HG03045 (cell line): Measurements from ENCODE around the gene COL23A1.

ENCODE experiments used
- ATAC-seq: cut with Tn5 transposase; IDR thresholded peaks from one replicate; pipeline ENCODE4 v1.9.1; 2021; ENCODE audit warnings: mild to moderate bottlenecking, moderate library complexity; ENCODE audit not compliant: unreplicated experiment

Gene COL23A1

GRCh38 chr5:178279026-178279722 lies 311.0 kb downstream of the COL23A1 start:
- ATAC-seq, result no peak

GRCh38 chr5:178278358-178279023 lies 311.7 kb downstream of the COL23A1 start:
- no peak for ATAC-seq

GRCh38 chr5:178277866-178278265 lies 312.3 kb downstream of the COL23A1 start:
- no peak for ATAC-seq

DNA sequence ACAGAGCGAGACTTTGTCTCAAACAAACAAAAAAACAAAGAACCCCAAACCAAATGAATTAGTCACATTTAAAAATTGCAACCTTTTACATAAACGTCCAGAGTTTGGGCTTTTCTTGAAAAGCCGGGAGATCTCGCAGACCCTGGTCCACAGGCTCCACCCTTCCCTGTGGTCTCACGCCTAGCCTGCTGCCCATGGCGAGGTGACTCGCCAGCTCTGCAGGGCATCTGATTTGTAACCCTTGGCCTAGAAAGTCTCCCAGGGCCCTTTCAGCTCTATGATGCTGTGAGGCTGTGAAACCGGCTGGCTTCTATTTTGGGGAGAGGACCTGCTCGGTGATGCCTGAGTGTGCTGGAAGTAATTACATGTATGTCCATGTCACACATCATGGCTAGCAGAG lies 312.8 kb downstream of the COL23A1 start:
- ATAC-seq, result no peak

DNA sequence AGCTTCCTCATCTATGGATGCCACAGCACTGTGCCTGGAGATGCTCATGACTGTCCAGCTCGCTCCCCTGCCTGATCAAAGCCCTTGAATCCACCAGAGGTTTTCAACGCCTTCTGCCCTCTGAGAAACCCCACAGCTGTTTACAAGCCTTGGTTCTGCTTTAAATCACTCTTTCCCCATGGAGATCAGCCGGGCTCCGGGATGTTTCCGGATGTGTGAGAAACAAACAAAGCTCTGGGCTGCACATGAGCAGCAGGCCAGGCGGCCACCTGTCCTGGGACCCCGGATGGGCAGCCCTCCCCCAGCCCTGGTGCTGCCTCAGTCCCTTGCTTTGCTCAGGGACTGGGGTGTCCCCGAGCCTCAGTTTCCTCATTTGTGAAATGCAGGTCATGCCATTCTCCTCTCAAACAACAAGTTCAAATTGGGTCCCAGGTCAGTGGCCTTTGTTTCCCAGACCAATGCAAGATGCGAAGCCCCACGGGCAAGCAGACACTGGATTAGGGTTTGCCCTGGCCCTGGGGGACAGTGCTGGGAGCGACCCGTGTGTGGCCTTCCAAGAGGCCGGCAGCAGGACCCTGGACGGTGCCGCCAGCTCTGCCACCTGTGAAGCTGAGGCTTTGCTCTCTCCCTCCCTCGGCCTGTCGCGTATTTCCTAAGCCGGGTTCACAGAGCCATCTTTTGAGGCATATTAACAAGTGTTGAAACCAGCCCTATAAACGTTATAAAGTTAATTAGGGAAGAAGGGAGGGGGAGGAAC lies 315.2 kb downstream of the COL23A1 start:
- ATAC-seq, result no peak

- no peak for ATAC-seq
These were observed 316.3 kb downstream of the COL23A1 start for GRCh38 chr5:178273665-178274541.

GRCh38 chr5:178273041-178273440 lies 317.2 kb downstream of the COL23A1 start:
- no peak for ATAC-seq

GRCh38 chr5:178272591-178272990 lies 317.6 kb downstream of the COL23A1 start:
- ATAC-seq, result no peak

DNA sequence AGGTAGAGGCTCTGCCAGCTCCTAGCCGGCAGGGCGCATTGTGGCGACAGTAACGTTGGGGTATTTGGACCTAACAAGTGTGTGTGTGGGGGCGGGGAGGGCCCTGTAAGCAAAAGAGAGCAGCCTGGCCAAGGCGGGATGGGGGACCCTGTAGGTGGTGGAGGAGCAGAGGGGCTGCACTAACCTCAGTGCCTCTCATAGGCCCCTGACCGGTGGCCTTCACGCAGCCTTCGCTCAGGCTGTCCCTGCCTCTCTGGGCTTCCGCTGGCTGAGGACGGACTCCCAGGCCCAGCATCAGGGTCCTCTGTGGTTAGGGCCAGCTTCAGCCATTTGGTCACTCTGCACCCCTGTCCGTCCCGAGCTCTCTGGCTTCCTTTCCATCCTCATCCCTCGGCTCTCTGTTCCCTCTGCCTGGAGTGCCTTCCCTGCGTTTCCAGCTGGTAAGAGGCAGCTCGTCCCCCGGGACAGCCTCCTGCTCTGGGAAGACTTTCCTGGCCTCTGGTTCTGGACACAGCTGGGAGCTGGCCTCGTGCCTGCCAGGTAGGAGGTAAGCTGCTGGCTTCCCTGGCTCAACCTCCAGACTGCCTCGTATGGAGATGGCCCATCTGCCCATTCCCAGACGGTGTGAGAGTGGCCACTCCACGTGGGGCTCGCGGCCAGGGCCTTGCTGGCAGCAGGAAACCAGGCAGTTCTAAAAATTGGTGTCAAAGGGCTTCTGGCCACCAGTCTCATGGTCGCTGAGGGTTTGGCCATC lies 318.3 kb downstream of the COL23A1 start:
- no peak for ATAC-seq

GRCh38 chr5:178271231-178271630 lies 319.0 kb downstream of the COL23A1 start:
- ATAC-seq, result no peak

- no peak for ATAC-seq
These were observed 320.7 kb downstream of the COL23A1 start for GRCh38 chr5:178269499-178269898.

GRCh38 chr5:178267876-178268275 lies 322.3 kb downstream of the COL23A1 start:
- no peak for ATAC-seq

- ATAC-seq, result no peak
These were observed 322.9 kb downstream of the COL23A1 start for GRCh38 chr5:178267245-178267644.

- no peak for ATAC-seq
These were observed 323.6 kb downstream of the COL23A1 start for GRCh38 chr5:178266581-178266980.

GRCh38 chr5:178265746-178266145 lies 324.4 kb downstream of the COL23A1 start:
- no peak for ATAC-seq

- no peak for ATAC-seq
These were observed 326.1 kb downstream of the COL23A1 start for GRCh38 chr5:178264044-178264443.

DNA sequence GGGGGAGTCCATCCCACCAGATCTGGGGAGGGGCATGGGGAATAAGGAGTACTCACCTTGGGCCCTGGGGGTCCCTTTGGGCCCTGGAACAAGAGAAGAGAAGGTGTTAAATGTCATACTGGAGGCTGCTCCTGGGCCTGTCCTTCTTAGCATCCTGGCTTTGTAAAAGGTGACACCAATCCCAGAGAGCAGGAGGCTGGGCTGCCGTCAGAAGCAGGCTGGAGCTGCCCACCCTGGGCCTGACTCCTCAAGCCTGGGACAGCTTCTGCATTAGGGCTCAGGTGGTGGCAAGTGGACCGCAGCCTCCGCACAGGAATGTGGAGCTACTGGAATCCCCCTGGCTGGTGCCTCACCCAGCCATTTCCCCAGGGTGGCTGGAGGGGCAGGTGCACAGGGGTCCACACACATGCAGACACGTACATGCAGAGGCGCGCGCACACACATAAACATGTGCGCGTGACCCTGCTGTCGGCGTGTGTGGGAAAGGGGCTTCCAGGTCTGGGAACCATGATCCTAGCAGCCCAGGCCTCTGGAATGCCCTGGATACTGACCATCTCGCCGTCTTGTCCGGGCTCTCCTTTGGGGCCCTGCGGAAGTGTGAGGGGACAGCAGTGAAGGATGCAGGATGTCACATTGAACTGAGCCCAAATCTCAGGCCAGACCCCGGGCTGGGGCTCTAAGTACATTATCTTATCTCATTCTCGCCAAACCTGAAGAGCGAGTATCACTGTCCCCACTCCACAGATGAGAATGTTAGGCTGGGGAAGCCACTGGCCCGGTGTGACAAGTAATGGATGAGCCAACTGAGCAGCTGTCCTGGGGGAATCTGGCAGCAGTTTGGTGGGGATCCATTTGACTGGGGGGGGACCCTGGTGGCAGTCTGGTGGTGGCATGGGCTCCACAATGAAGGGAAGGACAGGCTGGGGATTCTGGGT lies 328.3 kb downstream of the COL23A1 start:
- ATAC-seq, result no peak

GRCh38 chr5:178259623-178260536 lies 330.3 kb downstream of the COL23A1 start:
- no peak for ATAC-seq
